Liver (tissue), 9 donors: ENCODE measurements around the gene CISD1. TPM values are rescaled to one million over a fixed set of nuclear protein-coding genes. Genes with fewer than 3 reads are reported as not detected.

Experiments used
- DNase-seq: peaks from one replicate; pipeline ENCODE4 v3.0.0-alpha.2; 2017; ENCODE audit warnings: low spot score
- H3K27ac ChIP-seq, 2 donors: one replicate each; pipeline ENCODE4 v1.7.0; 2013; ENCODE audit warnings: inconsistent platforms in 2 of 2, low read length in 2 of 2, control low read depth in 1 of 2, low read depth in 1 of 2, mild to moderate bottlenecking in 1 of 2
- H3K27me3 ChIP-seq, 4 donors: one replicate each; pipeline versions ENCODE4 v1.6.1 to v1.7.0; 2013; ENCODE audit warnings: low read length in 3 of 4, inconsistent platforms in 1 of 4, mild to moderate bottlenecking in 1 of 4, moderate library complexity in 1 of 4; ENCODE audit not compliant: control insufficient read depth in 4 of 4, insufficient read depth in 4 of 4
- H3K36me3 ChIP-seq, 4 donors: one replicate each; pipeline versions ENCODE4 v1.6.1 to v1.7.0; 2013; ENCODE audit warnings: low read length in 3 of 4, mild to moderate bottlenecking in 3 of 4, low read depth in 1 of 4, moderate library complexity in 1 of 4; ENCODE audit not compliant: control insufficient read depth in 4 of 4, insufficient read depth in 3 of 4
- H3K4me1 ChIP-seq, 4 donors: one replicate each; pipeline versions ENCODE4 v1.6.1 to v1.7.0; 2013; ENCODE audit warnings: low read length in 3 of 4, mild to moderate bottlenecking in 3 of 4, moderate library complexity in 1 of 4; ENCODE audit not compliant: control insufficient read depth in 4 of 4, insufficient read depth in 4 of 4
- H3K4me3 ChIP-seq, 3 donors: one replicate each; pipeline versions ENCODE4 v1.6.1 to v1.7.0; 2013; ENCODE audit warnings: low read length in 3 of 3, control low read depth in 1 of 3, low read depth in 1 of 3, mild to moderate bottlenecking in 1 of 3
- H3K9ac ChIP-seq, 2 donors: one replicate each; pipeline ENCODE4 v1.7.0; 2013; ENCODE audit warnings: low read length in 2 of 2, mild to moderate bottlenecking in 2 of 2, moderate library complexity in 2 of 2, control low read depth in 1 of 2, low read depth in 1 of 2
- H3K9me3 ChIP-seq, 4 donors: one replicate each; pipeline versions ENCODE4 v1.6.1 to v1.7.0; 2013; ENCODE audit warnings: low read length in 3 of 4; ENCODE audit not compliant: control insufficient read depth in 4 of 4
- ATF3 ChIP-seq: IDR thresholded peaks from 2 replicates; pipeline ENCODE4 v1.6.1; 2016; ENCODE audit warnings: antibody characterized with exemption
- CTCF ChIP-seq: fragments of 150-350 bp; IDR thresholded peaks from 2 replicates; pipeline ENCODE4 v1.5.1; 2017; ENCODE audit warnings: improper control_type of control experiment, low read depth, low read length; ENCODE audit not compliant: missing input control
- EGR1 ChIP-seq, 2 donors: IDR thresholded peaks; 2 replicates each; pipeline ENCODE4 v1.6.1; 2016 to 2018; ENCODE audit warnings: antibody characterized with exemption in 2 of 2, low read depth in 2 of 2
- FOXA1 ChIP-seq: IDR thresholded peaks from 2 replicates; pipeline ENCODE4 v1.6.1; 2016; ENCODE audit warnings: antibody characterized with exemption
- FOXA2 ChIP-seq: IDR thresholded peaks from 2 replicates; pipeline ENCODE4 v1.6.1; 2016; ENCODE audit warnings: antibody characterized with exemption
- GABPA ChIP-seq, 2 donors: IDR thresholded peaks in 1 of 2; conservative IDR thresholded peaks in 1 of 2; 2 replicates each; pipeline ENCODE4 v1.6.1; 2016; ENCODE audit warnings: antibody characterized with exemption in 2 of 2, mild to moderate bottlenecking in 1 of 2, moderate library complexity in 1 of 2
- HNF4A ChIP-seq, 2 donors: conservative IDR thresholded peaks; 2 replicates each; pipeline ENCODE4 v1.6.1; 2016; ENCODE audit warnings: antibody characterized with exemption in 2 of 2, mild to moderate bottlenecking in 2 of 2
- HNF4G ChIP-seq: IDR thresholded peaks from 2 replicates; pipeline ENCODE4 v1.6.1; 2016; ENCODE audit warnings: antibody characterized with exemption
- JUND ChIP-seq, 2 donors: IDR thresholded peaks; 2 replicates each; pipeline ENCODE4 v1.6.1; 2016; ENCODE audit warnings: antibody characterized with exemption in 2 of 2
- MAX ChIP-seq: IDR thresholded peaks from 2 replicates; pipeline ENCODE4 v1.6.1; 2016; ENCODE audit warnings: antibody characterized with exemption
- NR2F2 ChIP-seq: IDR thresholded peaks from 2 replicates; pipeline ENCODE4 v1.6.1; 2016; ENCODE audit warnings: antibody characterized with exemption
- RAD21 ChIP-seq, 2 donors: IDR thresholded peaks; 2 replicates each; pipeline ENCODE4 v1.6.1; 2016; ENCODE audit warnings: antibody characterized with exemption in 2 of 2, mild to moderate bottlenecking in 2 of 2
- REST ChIP-seq: IDR thresholded peaks from 2 replicates; pipeline ENCODE4 v1.6.1; 2016; ENCODE audit warnings: antibody characterized with exemption, mild to moderate bottlenecking
- RXRA ChIP-seq, 2 donors: IDR thresholded peaks; 2 replicates each; pipeline ENCODE4 v1.6.1; 2017 to 2018; ENCODE audit warnings: antibody characterized with exemption in 2 of 2, mild to moderate bottlenecking in 1 of 2
- SP1 ChIP-seq: IDR thresholded peaks from 2 replicates; pipeline ENCODE4 v1.6.1; 2018; ENCODE audit warnings: antibody characterized with exemption, mild to moderate bottlenecking
- TAF1 ChIP-seq: conservative IDR thresholded peaks from 2 replicates; pipeline ENCODE4 v1.6.1; 2016; ENCODE audit warnings: antibody characterized with exemption, mild to moderate bottlenecking
- YY1 ChIP-seq: IDR thresholded peaks from 2 replicates; pipeline ENCODE4 v1.6.1; 2016; ENCODE audit warnings: antibody characterized with exemption, mild to moderate bottlenecking
- ZBTB33 ChIP-seq: IDR thresholded peaks from 2 replicates; pipeline ENCODE4 v1.6.1; 2016; ENCODE audit warnings: antibody characterized with exemption
- WGBS: extraction: QIAGEN DNeasy Blood & Tissue Kit; methylation state at CpG from one replicate; pipeline ENCODE4 v1.1.7; 2013; 5-methylcytosine and 5-hydroxymethylcytosine counted together
- polyA plus RNA-seq, 2 donors: library from polyadenylated mRNA; stranded (reverse) in 1 of 2; unstranded in 1 of 2; fragments of 200-250 nt in 1 of 2; fragments of >200 nt in 1 of 2; fragmentation: Nextera tagmentation in 1 of 2; extraction: Ambion mirVana in 1 of 2; gene quantifications; one replicate each; pipeline versions ENCODE4 v1.2.1 to v1.2.3, GENCODE V29; 2013 to 2015
- total RNA-seq, 2 donors: library from RNA; depleted of rRNA; stranded (reverse); fragments of >200 nt; gene quantifications; one replicate each; pipeline ENCODE4 v1.2.3, GENCODE V29; 2014
- donor health status: healthy.
- donor health status: healthy.
- donor health status: healthy.
- donor health status: healthy.
- donor health status: healthy.

The CISD1 gene
- total and polyA plus RNA-seq, 4 donors, result 8.5 to 141 (median 15.5) TPM

- TF ChIP-seq CTCF (no peak), HNF4A (conservative IDR thresholded peaks at IDR 0.05) (no peak)
These were observed 33.3 kb downstream of the CISD1 start (continued) for GRCh38 chr10:58302254-58302653.

- Histone ChIP-seq H3K4me3 (no peak overlapping the region), H3K4me1 (no peaks in the 10 kb centered on the region), H3K27ac (no peak overlapping the region), H3K36me3 (no peaks in the 10 kb centered on the region), H3K9ac (no peak overlapping the region), H3K9me3 (no peaks in the 10 kb centered on the region), H3K27me3 (peaks cover 0 to 3% (median 1%) of the 10 kb centered on the region in 4 donors)
- DNase-seq, result no peak
- WGBS, result 88% methylated on average over 3 of the region's 3 CpGs
- TF ChIP-seq GABPA (IDR thresholded peaks at IDR 0.05 in 1 of 2, conservative IDR thresholded peaks at IDR 0.05 in 1 of 2) (no peak), NR2F2 (no peak), MAX (no peak), JUND (IDR thresholded peaks at IDR 0.05) (no peak), SP1 (no peak), CTCF (no peak), HNF4G (no peak), YY1 (no peak), RXRA (IDR thresholded peaks at IDR 0.05) (no peak), EGR1 (IDR thresholded peaks at IDR 0.05; ENCODE audit: low read depth in 2 of 2) (no peak), RAD21 (IDR thresholded peaks at IDR 0.05) (no peak), TAF1 (no peak), HNF4A (conservative IDR thresholded peaks at IDR 0.05) (no peak), FOXA1 (no peak), FOXA2 (no peak), ATF3 (no peak), REST (no peak), ZBTB33 (no peak)
These were observed 35.2 kb downstream of the CISD1 start for GRCh38 chr10:58304099-58304633.
